GM12878 (cell line): Measurements from ENCODE around the gene CCDC34. TPM values are rescaled to one million over a fixed set of nuclear protein-coding genes. Genes with fewer than 3 reads are reported as not detected.

ENCODE experiments used
- ATF7 ChIP-seq: fragments of 450-650 bp; IDR thresholded peaks from 2 replicates; pipeline ENCODE4 v1.6.1; 2016; ENCODE audit warnings: low read depth, mild to moderate bottlenecking
- CREB1 ChIP-seq: IDR thresholded peaks from 2 replicates; pipeline ENCODE4 v1.6.1; 2012; ENCODE audit warnings: low read depth, mild to moderate bottlenecking, inconsistent platforms
- CUX1 ChIP-seq: IDR thresholded peaks from 2 replicates; pipeline ENCODE4 v1.6.1; 2012; ENCODE audit warnings: improper control_type of control experiment, low read depth, low read length; ENCODE audit not compliant: insufficient replicate concordance
- EZH2 ChIP-seq: IDR thresholded peaks from 2 replicates; pipeline ENCODE4 v1.6.1; 2012; ENCODE audit warnings: low read depth, mild to moderate bottlenecking, control low read depth, inconsistent platforms, low read length, borderline replicate concordance; ENCODE audit not compliant: control insufficient read depth
- HDGF ChIP-seq: fragments of 450-650 bp; IDR thresholded peaks from 2 replicates; pipeline ENCODE4 v1.6.1; 2016; ENCODE audit warnings: antibody characterized with exemption
- IKZF1 ChIP-seq: fragments of 450-650 bp; conservative IDR thresholded peaks from 2 replicates; pipeline ENCODE4 v1.6.1; 2017; ENCODE audit warnings: antibody characterized with exemption, mild to moderate bottlenecking
- MEF2A ChIP-seq: IDR thresholded peaks from 2 replicates; pipeline ENCODE4 v1.6.1; 2011; ENCODE audit warnings: low read depth, mild to moderate bottlenecking, low read length, moderate library complexity; ENCODE audit not compliant: insufficient read depth
- RB1 ChIP-seq: fragments of 450-650 bp; formaldehyde crosslinking; IDR thresholded peaks from 2 replicates; pipeline ENCODE4 v1.6.1; 2017; ENCODE audit warnings: mild to moderate bottlenecking, borderline replicate concordance
- polyA plus RNA-seq, 11 experiments: library from polyadenylated mRNA; depleted of rRNA in 4 of 11; unstranded in 6 of 11; stranded (reverse) in 5 of 11; fragments of >200 nt; fragmentation: Nextera tagmentation in 4 of 11; fragmentation: Illumina TruSeq in 1 of 11; extraction: Ambion mirVana in 4 of 11; extraction: Trizol in 1 of 11; gene quantifications; 1 replicate in 1 of 11; 2 replicates in 10 of 11; pipeline versions ENCODE4 v1.2.1 to v1.2.3, GENCODE V29; 2011 to 2016; ENCODE audit warnings: inconsistent platforms in 2 of 11, missing spikeins in 2 of 11, low read depth in 1 of 11
- total RNA-seq, 4 experiments: library from RNA; depleted of rRNA in 3 of 4; stranded (reverse); fragments of >200 nt in 3 of 4; fragmentation: Illumina TruSeq in 1 of 4; extraction: Trizol in 1 of 4; gene quantifications; 2 replicates each; pipeline versions ENCODE4 v1.2.1 to v1.2.3, GENCODE V29; 2013 to 2021
- TF ChIP-seq, protein P1 (sequence below): fragments of 450-650 bp; IDR thresholded peaks from 2 replicates; pipeline ENCODE4 v1.6.1; 2017; ENCODE audit warnings: antibody characterized with exemption, mild to moderate bottlenecking, moderate library complexity

Gene CCDC34
- total and polyA plus RNA-seq, 10 of the 15 experiments (the other 5 are each of a cell fraction or from before 2014, with no cell fraction given) = 6.2 to 39.1 (median 14.6) TPM

DNA sequence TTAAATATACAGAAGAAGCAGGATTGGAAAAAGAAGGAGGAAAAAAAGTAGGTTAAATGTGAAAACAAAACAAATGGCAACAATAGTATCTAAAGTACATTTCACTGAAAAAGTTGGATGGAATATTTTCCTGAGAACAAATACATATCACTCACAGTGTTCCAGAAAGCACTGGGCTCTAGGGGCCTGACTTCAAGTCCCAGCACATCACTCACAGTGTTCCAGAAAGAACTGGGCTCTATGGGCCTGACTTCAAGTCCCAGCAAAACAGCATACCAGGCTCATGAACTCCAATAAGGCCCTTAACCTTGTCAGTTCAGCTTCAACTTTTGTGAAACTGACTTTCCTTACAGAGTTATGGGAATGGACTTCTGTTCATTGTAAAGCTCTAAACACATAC is 46.0 kb upstream of the CCDC34 start (continued):
- TF ChIP-seq HDGF (no peak), EZH2 (no peak), CUX1 (no peak), ATF7 (no peak), MEF2A (no peak), IKZF1 (no peak), CREB1 (no peak), RB1 (no peak)
- TF ChIP-seq, protein P1, sequence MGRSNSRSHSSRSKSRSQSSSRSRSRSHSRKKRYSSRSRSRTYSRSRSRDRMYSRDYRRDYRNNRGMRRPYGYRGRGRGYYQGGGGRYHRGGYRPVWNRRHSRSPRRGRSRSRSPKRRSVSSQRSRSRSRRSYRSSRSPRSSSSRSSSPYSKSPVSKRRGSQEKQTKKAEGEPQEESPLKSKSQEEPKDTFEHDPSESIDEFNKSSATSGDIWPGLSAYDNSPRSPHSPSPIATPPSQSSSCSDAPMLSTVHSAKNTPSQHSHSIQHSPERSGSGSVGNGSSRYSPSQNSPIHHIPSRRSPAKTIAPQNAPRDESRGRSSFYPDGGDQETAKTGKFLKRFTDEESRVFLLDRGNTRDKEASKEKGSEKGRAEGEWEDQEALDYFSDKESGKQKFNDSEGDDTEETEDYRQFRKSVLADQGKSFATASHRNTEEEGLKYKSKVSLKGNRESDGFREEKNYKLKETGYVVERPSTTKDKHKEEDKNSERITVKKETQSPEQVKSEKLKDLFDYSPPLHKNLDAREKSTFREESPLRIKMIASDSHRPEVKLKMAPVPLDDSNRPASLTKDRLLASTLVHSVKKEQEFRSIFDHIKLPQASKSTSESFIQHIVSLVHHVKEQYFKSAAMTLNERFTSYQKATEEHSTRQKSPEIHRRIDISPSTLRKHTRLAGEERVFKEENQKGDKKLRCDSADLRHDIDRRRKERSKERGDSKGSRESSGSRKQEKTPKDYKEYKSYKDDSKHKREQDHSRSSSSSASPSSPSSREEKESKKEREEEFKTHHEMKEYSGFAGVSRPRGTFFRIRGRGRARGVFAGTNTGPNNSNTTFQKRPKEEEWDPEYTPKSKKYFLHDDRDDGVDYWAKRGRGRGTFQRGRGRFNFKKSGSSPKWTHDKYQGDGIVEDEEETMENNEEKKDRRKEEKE = no peak
- TF ChIP-seq, all 136 proteins: peak for 0
